Ammon's horn (tissue), 1 donor: ENCODE data around the gene COQ4.
A peak's percentile ranks its signal among the peaks of the same experiment; 100 is the strongest.
"Not testable (repeated sequence)": the region's sequence is repeated elsewhere in the genome, so short reads cannot be mapped to it uniquely, and the experiment has no call there.

Experiments used
- DNase-seq: peaks from one replicate; pipeline ENCODE4 v3.0.0-alpha.2; 2016; ENCODE audit warnings: low spot score

The COQ4 gene

DNA sequence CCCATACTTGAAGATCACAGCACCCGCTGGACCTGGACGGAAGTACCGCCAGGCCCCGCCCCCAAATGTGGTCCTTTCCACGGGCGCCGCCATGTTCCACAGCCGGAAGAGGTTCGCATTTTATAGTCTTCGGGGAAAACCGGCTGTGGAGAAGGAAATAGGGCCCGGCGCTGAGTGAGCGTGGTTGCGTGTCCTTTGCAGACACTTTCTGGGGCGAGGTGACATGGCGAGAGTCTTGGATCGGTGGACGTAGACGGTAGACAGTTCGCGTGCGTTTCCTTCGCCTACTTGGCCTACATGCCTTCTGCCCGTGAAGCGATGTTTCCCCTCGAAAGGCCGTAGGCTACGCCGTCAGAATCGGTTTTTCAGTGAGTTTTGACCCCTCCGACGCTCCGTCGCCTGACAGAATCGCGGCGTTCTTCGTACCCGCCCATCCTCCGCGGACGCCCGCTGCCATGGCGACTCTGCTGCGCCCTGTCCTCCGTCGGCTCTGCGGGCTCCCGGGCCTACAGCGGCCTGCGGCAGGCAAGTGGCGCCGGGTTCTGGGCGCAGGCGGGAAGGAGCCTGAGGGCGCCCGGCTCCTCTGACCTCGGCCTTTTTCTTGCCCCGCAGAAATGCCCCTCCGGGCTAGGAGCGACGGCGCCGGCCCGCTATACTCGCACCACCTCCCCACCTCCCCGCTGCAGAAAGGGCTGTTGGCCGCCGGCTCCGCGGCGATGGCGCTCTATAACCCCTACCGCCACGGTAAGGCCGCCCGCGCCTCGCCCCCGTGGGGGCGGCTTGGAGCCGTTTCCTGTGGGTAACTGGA, at the start of gene COQ4, which contains the start of gene TRUB2:
COQ4 (plus strand) TSS at position 436 of the 808 bp plus-strand sequence; CDS start at position 456, 20 bp downstream.
TRUB2 (minus strand) TSS at position 44 of the 808 bp plus-strand sequence; CDS start at position 5, 39 bp downstream.
- peak; percentile 95 for DNase-seq

- DNase-seq, result no peak
These were observed 48.4 kb upstream of the COQ4 start for GRCh38 chr9:128274245-128274644.

DNA sequence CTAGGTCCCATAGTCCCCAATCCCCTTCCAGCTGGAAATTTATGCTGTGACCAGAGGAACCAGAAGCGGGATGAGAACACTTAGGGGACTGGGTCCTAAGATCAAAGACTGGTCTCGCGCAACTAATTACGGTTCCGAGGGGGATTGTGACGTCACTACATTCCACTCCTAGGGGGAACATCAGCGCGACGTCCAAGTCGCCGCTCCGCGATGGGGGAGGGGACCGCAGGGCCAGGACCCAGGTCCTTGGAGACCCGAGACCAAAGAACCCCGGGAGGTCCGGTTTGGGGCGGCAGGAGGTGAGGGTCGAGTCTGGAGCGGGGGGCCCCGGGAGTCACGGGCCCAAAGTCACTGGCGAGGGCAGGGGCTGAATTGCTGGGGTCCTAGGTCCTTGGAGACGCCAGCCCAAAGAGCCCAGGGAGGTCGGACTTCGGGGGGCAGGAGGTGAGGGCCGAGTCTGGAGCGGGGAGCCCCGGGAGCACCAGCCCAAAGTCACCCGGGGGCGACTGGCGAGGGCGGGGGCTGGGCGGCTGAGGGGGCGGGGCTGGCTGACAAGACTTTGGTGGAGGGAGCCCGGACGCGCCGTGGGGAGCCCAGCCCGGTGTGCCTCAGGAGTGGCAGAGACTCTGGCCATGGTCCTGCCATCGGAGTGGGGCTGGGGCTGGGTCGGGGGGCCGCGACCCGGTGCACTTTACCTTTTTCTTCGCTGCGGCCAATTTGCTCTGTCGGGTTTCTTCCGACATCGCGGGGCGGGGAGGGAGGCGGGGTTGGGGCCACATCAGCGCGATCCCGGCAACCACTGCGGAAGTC, 47.2 kb upstream of the COQ4 start, which contains the start of gene GOLGA2:
GOLGA2 (minus strand) TSS at position 810 of the 810 bp plus-strand sequence; CDS start at position 779, 31 bp downstream.
- no peak for DNase-seq

DNA sequence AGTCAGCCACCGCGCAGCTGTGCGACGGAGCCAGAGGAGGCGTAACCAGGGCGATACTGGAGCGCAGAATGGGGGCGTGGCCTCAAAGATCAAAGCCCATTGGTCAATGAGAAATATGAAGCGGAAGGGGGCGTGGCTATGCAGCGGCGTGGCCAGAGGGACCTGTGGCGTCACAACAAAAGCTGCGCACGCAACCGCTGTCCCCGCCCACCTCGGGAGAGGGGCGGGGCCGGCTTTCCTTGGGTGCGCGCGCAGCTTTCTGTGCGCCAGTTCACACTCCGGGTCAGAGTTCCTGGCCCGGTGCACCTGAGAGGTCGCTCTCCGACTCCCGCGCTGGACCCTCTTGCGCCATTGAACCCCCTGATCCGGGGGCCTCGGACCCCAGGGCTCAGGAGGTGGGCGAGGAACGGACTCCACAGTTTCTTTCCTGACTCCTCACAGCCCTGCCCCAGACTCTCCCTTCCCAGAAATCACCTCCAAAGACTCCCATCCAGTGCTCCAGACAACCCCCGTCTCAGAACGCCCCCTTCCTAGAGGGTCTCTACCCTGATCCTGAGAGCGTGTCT, 46.5 kb upstream of the COQ4 start, which contains the start of gene SWI5:
SWI5 (plus strand) TSS at position 269 of the 566 bp plus-strand sequence.
- peak; percentile 99 for DNase-seq

DNA sequence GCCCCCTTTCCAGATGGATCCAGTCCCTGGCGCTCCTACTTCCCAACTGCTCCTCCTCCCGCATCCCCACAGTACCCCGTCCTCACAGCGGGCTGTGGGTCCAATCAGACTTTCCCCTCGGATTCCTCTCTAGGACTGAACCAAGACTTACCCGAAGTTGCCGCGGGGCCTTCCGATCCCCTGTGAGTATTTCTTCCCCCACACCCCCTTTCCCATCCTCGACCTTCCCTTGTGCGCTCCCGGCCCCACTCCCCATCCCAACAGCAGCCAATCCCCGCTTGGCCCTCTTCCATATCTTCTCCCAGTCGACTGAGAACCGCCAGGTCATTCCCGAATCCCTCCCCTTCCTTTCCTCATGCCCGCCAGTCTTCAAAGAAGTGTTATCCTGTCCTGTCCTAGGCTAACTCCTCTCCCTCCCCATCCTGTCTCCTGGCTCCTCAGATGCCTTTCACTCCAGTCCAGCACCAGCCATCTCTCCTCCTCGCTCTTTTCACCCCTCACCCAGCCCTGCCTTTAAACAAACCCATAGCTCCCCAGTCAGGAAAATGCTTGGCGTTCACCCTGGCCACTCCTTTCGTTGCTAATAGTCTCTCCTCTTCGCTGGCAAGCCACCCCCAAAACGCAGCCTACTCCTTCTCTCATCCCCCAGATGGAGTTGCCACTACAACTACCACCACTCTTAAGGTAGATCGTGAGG, 45.9 kb upstream of the COQ4 start:
- peak; percentile 31 for DNase-seq

GRCh38 chr9:128279088-128280073, 43.3 kb upstream of the COQ4 start:
- DNase-seq, result not testable (repeated sequence)

DNA sequence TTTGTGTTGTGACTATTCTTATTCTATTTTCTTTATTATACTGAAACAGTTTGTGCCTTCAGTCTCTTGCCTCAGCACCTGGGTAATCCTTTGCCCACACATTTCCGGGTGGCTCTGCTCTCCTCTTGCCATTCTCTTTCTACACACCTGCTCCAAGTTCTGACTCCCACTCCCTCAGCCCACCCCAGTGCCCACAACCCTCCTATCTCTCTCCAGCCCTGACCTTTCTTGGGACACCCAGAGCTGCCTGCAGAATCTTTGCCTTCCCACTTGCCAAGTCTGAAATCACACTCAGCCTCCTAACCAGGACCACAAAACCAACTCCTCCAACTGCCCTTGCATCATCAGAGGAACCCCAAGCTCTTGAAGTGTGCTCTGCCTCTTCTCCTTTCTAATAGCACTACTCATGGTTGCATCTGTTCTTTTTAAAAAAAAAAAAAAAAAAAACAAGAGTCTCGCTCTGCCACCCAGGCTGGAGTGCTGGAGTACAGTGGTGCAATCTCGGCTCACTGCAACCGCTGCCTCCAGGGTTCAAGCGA, 42.5 kb upstream of the COQ4 start:
- no peak for DNase-seq

- no peak for DNase-seq
These were observed 40.1 kb upstream of the COQ4 start for GRCh38 chr9:128282500-128282899.

GRCh38 chr9:128285033-128285784, 37.4 kb upstream of the COQ4 start:
- no peak for DNase-seq

DNA sequence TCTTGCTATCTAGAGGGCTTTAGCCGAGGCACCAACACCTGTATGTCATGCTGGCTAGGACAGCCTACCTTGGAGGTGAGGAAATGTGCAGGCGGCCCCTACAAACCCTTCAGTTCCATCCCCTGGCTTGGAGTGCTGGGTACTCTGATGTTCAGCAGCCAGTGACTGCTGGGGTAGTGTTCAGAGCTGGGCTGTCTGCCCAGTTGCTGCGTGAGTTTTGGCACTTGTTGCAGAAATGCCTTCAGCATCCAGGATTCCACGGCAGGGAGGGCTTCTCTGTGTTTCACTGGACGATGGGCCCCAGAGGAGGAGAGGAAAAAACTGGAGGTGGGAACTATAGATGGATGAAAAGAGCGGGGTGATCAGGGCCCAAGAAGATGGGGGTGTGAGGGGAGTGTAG, 36.2 kb upstream of the COQ4 start:
- peak; percentile 91 for DNase-seq

DNA sequence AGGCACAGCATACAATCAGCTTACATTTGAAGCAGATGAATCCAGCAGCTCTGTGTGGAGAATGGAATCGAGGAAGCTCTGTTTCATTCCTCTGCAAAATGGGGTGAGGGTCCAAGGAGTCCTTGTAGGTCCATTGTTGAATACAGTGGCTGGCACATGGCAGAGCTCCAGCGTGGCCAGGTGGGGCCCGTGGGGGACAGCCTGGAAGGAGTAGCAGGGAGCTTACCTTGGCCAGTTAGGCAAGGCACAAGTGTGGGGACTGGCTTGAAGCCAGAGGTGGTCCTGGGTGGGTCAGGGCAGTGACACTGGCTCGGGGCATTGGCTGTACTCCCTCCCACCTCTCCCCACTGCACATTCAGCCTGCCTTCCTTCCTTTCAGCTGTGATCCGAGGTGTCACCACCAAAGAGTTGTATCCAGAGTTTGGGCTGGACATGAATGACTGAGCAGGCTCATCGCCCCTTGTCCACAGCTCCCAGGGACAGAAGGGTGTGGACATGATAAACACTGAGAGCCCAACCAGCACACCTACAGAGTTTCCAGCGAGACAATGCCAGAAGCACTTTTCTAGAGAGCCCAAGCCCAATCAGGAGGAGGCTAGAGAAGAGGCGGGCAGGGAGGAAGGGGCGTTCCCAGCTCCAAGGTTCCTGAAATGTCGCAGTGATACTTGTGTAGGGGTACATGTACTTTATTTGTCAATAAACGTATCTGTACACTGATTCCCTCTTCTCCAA, 34.2 kb upstream of the COQ4 start:
- no peak for DNase-seq

GRCh38 chr9:128292009-128292408, 30.6 kb upstream of the COQ4 start:
- DNase-seq, result no peak

GRCh38 chr9:128293091-128293490, 29.5 kb upstream of the COQ4 start:
- no peak for DNase-seq

DNA sequence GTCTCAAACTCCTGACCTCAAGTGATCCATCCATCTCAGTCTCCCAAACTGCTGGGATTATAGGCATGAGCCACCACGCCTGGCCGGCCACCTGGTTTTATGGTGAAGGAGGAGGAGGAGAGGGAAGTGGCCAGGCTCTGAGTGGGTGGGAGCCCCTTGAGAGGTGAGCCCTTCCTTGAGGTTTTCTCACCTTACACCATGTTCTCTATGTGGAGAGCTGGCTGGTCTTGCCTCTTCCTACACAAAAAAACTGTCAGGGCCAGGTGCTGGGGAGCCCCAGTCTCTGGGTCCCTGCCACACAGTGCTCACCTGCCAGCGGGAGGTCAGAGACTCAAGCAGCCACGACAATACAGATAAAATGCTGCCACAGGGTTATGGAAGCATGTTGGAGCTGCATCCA, 28.5 kb upstream of the COQ4 start:
- no peak for DNase-seq

GRCh38 chr9:128296340-128297220, 26.1 kb upstream of the COQ4 start:
- no peak for DNase-seq

GRCh38 chr9:128297221-128297773, 25.3 kb upstream of the COQ4 start:
- no peak for DNase-seq
